Hepatocyte (in vitro differentiated cells): ENCODE data around the gene MRNIP.

Experiments used
- EZH2 ChIP-seq: fragments of 200-600 bp; sonication (generic); IDR thresholded peaks from 2 replicates; pipeline ENCODE4 v1.6.1; 2016; ENCODE audit warnings: antibody characterized with exemption, mild to moderate bottlenecking, borderline replicate concordance
- EZH2phosphoT487 ChIP-seq: fragments of 200-600 bp; sonication (generic); IDR thresholded peaks from one replicate; pipeline ENCODE4 v1.6.1; 2018; ENCODE audit warnings: antibody characterized with exemption, mild to moderate bottlenecking, low read depth, moderate library complexity; ENCODE audit not compliant: unreplicated experiment, severe bottlenecking
- TF ChIP-seq, protein P1 (sequence below): fragments of 200-600 bp; sonication (generic); IDR thresholded peaks from 2 replicates; pipeline ENCODE4 v1.5.1; 2016; ENCODE audit warnings: antibody characterized with exemption, mild to moderate bottlenecking; ENCODE audit not compliant: poor library complexity

DNA sequence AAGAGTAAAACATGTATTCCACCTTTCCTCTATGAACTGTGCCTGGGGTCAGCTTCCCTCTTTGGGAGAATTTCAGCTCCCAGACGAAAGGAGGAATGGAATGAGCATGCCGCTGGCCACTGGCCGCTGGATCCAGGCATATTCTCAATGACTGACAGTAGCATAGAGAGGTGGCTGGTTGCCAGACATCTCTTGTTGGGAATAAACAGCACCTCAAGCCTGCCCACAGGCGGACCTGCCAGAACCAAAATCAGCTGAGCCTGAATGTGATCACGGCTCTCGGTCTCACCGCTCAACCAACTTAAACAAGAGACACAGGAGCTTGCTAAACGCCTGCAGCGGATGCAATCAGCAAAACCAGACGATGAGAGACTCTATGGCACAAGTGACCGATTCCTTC is 28.5 kb upstream of the MRNIP start:
- TF ChIP-seq EZH2 = no peak
- TF ChIP-seq, protein P1, sequence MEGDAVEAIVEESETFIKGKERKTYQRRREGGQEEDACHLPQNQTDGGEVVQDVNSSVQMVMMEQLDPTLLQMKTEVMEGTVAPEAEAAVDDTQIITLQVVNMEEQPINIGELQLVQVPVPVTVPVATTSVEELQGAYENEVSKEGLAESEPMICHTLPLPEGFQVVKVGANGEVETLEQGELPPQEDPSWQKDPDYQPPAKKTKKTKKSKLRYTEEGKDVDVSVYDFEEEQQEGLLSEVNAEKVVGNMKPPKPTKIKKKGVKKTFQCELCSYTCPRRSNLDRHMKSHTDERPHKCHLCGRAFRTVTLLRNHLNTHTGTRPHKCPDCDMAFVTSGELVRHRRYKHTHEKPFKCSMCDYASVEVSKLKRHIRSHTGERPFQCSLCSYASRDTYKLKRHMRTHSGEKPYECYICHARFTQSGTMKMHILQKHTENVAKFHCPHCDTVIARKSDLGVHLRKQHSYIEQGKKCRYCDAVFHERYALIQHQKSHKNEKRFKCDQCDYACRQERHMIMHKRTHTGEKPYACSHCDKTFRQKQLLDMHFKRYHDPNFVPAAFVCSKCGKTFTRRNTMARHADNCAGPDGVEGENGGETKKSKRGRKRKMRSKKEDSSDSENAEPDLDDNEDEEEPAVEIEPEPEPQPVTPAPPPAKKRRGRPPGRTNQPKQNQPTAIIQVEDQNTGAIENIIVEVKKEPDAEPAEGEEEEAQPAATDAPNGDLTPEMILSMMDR = no peak
- TF ChIP-seq EZH2phosphoT487 = no peak
